ACHN (cell line): ENCODE data around the gene TACR1.
"Not testable (repeated sequence)": the region's sequence is repeated elsewhere in the genome, so short reads cannot be mapped to it uniquely, and the experiment has no call there.

Experiments used
- DNase-seq: peaks from one replicate; pipeline ENCODE4 v3.0.0-alpha.2; 2015
- in situ Hi-C: cut with HindIII; loops from 2 replicates; pipeline ENCODE4 v1.10.0; 2017; ENCODE audit warnings: low sequenced_read_pairs, low pct_ligation_motif_present, low pct_unique_long_range_greater_than_20kb

The TACR1 gene

GRCh38 chr2:75065402-75066008 is 133.8 kb downstream of the TACR1 start:
- DNase-seq = no peak
- in situ Hi-C loops = no loop called here

GRCh38 chr2:75064691-75065396 is 134.5 kb downstream of the TACR1 start:
- DNase-seq = peak; percentile 53
- in situ Hi-C loops = no loop called here

DNA sequence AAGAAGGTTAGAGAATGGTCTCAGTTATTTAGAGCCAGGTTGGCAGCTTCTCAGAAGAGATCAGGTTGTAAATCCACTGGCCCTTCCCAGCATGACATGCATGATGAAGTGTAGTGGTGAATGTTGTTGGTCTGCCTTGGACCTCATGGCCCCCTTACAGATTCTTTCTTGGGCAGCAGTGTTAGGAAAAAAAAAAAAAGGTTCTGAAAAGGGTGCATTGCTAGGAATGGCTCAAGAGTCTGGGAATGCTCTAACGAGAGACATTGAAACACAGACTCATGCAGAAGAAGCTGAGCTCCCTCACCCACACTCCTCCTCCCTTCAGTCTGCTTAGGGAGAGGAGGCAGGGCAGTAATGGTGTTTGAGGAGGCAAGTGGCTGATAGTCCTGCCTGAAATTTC is 135.4 kb downstream of the TACR1 start:
- in situ Hi-C loops = no loop called here
- DNase-seq = no peak

DNA sequence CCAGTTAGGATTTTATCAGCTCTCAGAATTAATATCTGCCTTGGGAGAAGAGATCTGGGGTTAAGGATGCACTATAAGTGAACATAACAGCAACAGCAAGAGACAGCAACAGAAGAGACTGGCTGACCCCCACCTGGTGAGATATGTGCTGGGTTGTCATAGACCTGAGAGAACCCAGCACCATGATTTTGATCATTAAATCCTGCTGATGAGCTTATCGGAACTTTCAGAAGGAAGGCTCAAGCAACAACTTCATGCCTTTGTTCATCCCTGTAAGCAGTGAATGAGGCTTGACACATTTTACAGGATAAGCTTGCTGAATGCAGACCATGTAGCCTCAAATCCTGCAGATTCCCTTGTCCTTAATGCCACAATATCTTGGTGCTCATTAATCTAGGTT is 140.9 kb downstream of the TACR1 start:
- no peak for DNase-seq
- in situ Hi-C loops = no loop called here

- in situ Hi-C loops, DNase-seq: not testable (repeated sequence)
These were observed 142.2 kb downstream of the TACR1 start for GRCh38 chr2:75057150-75057549.

DNA sequence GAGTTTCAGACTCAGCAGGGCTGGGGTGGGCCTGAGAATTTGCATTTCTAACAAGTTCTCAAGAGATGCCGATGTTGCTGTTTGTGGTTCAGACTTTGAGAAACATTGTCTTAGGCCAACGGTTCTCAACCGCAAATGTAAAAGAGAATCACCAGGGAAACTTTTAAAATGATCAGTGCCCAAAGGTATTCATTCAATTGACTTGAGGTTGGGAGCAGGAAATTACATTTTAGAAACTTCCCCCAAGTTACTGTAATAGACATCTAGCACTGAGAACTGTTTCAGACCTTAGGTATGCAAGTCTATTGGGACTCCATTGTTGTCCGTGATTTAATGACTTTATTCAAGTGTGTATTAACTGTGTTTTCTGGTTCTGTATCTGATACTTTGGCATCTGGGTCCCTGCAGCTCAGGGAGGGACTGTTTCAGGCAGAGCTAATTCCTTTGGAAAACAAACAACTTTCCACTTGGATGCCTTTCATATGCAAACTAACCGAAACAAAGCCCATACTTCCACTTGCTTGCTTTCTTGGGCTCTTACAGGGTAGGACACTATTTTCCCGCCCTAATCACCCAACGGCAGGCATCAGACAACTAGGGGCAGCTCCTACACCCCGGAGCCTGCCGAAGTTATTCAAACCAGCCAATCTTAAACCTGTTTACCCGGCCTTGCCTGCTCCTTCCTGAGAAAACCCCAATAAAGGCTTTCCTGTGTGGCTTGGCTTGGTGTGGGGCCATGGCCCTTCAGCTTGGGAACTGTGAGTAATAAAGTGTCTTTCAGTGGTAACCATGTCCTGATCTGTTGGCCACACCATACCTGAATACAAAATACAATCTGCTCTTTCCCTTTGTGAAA is 143.3 kb downstream of the TACR1 start:
- no peak for DNase-seq

GRCh38 chr2:75055142-75055819 is 144.0 kb downstream of the TACR1 start:
- DNase-seq = no peak
- in situ Hi-C loops = no loop called here

More for the DNA sequence above, 143.3 kb downstream of the TACR1 start:
- in situ Hi-C loops = no loop called here

- in situ Hi-C loops = no loop called here
- no peak for DNase-seq
These were observed 145.0 kb downstream of the TACR1 start for GRCh38 chr2:75054296-75054695.

DNA sequence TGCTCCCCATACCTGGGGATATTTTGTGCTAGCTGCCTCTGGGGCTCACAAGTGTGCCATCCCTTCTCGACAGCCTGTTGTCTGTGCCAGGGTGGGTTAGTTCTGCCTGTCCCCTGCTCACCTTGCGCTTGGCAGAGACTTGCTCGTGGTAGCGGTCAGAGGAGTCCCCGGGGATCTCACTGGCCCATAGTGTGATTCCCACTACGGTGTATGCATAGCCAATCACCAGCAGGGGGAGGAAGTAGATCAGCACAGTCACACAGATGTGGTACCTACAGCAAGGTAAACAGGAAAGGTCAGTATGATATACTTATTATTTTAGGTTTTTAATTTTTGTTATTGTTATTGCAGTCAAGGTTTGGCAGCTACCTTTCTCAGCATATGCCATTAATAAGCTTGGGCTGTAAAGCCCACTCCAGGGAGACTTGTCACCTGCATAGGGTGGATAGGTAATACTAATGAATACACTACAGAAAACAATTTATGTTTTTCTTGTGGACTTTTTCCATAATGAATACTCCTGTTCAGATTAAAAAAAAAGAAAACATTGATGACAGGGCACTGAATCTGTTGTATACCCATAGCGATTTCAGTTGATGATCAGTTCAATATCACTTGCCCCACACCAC is 145.7 kb downstream of the TACR1 start:
- in situ Hi-C loops = no loop called here
- peak; percentile 33 for DNase-seq

GRCh38 chr2:75047992-75048625 is 151.2 kb downstream of the TACR1 start:
- peak; percentile 38 for DNase-seq

DNA sequence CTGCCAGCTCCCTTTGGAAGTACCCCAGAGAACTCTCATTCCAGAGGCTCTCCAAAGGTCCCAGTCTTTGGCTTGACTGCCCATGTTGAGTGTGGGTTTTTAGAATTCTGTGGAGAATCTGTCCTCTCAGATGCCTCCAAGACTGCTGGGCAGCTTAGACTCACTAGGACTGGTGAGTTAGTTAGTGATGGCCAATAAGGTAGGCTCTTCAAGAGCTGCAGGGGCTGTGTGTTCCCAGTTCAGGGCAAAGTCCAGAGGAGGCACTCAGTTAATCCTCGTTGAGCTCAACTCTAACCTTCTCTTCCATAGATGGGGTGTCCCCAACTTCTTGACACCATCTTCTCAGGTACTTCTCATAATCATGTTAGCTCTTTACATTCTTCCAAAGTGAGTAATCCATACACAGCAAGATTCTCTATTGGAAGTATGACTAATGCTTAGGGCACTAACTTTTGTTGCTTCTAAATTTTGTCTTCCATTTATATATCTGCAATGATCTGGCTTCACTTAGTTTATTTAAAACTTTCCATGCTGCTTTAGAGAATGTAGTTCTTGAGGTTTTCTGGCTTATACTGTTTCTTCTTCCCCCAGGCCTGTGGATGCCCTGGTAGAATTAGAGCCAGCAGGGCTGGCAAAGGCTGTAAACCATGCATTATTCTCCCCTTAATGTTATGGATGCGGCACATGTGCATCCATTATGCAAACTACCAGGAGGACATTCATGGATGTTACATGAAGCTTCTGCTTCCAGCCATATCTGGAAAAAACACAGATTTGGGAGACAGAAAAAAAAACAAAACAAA is 151.9 kb downstream of the TACR1 start:
- in situ Hi-C loops = no loop called here
- DNase-seq = peak; percentile 15

More at GRCh38 chr2:75047992-75048625, 151.2 kb downstream of the TACR1 start:
- in situ Hi-C loops = no loop called here

- no peak for DNase-seq
- in situ Hi-C loops = no loop called here
These were observed 153.7 kb downstream of the TACR1 start for GRCh38 chr2:75045526-75046050.

DNA sequence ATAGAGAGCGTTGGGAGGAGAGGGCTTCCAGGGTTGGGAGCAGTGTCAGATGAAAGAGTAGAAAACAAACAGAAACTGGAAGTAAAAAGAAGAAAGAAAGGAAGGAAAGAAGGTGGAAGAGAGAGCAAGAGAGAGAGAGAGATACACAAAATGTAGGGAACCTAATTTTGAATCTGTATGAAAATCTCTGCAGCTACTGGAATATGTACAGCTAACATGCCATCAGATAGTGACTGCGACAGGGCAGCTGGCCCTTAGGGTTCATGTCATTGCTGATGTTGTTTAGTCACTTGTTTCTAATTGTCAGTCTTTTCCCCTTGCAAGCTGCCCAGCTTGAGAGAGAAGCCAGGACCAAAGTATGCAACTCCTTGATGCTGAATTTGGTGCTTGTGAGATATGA is 155.0 kb downstream of the TACR1 start:
- no peak for DNase-seq
- in situ Hi-C loops = no loop called here

DNA sequence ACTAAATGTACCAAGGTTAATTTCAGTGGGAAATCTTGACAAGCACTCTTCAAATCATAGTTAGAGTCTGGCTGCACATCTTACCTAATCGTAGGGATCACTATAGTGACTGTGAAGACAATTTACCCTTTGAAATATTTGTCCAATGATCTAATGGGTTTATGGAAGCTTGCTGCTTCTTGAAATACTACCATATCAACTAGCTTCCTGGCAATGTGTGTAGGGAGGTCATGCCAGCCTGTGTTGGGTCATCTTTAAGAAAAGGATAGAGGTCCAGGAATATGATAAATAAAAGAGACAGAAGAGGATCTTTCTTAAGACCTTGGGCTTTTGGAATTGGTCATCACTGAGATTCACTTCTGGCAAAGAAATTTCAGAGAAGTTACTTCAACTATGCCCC is 156.5 kb downstream of the TACR1 start:
- in situ Hi-C loops = no loop called here
- no peak for DNase-seq

GRCh38 chr2:75041731-75042600 is 157.4 kb downstream of the TACR1 start:
- DNase-seq = no peak
- in situ Hi-C loops = no loop called here

DNA sequence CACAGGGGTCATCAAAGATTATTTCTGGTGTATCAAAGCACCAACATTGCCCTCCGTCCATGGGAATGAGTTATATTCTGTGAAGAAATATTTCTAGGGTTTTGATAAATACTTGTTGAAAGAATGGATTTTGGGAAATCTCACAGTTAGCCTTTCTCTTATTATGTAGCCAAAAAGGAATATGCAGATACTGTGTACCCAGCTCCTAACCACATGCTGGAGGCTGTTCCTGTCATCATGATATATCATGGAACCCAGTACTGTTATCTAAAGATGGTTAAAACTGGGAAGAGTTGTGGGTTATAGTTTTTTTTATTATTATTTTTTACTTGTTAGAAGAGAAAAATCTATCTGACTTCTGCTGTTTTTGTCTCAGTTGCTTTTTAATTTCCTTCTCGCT is 158.1 kb downstream of the TACR1 start:
- in situ Hi-C loops = no loop called here
- DNase-seq = no peak
